Measurements from ENCODE around the gene LMNB1. TPM values are rescaled to one million over a fixed set of nuclear protein-coding genes. Genes with fewer than 3 reads are reported as not detected.

LMNB1 gene
- total and polyA plus RNA-seq, 7 donors: 1.5 to 53.5 (median 9.0) TPM

GRCh38 chr5:126864042-126864688 lies 87.2 kb downstream of the LMNB1 start:
- Histone ChIP-seq H3K9me3 (no peaks in the 10 kb centered on the region), H3K27me3 (peaks cover 0 to 6% (median 0%) of the 10 kb centered on the region in 3 donors), H3K4me1 (peaks cover 0 to 8% (median 7%) of the 10 kb centered on the region in 4 donors), H3K36me3 (no peaks in the 10 kb centered on the region), H3K4me3 (no peak overlapping the region), H3K27ac (no peak overlapping the region)
- 95 to 96% methylated on average over 22 of the region's 22 CpGs for WGBS, 2 donors
- no peak for DNase-seq
- intact Hi-C loops (cut with DNase I): no loop called here
- TF ChIP-seq POLR2AphosphoS5 (IDR thresholded peaks at IDR 0.05) (no peak), CTCF (IDR thresholded peaks at IDR 0.05) (no peak), POLR2A (IDR thresholded peaks at IDR 0.05) (no peak)

GRCh38 chr5:126865299-126865698 lies 88.4 kb downstream of the LMNB1 start:
- no peaks in the 10 kb centered on the region for H3K36me3 ChIP-seq
- DNase-seq: no peak
- intact Hi-C loops (cut with DNase I): no loop called here
- H3K4me3 ChIP-seq: no peak overlapping the region
- peaks cover 0 to 11% (median 9%) of the 10 kb centered on the region in 4 donors for H3K4me1 ChIP-seq
- H3K9me3 ChIP-seq: no peaks in the 10 kb centered on the region
- 75 to 87% methylated on average over 3 of the region's 3 CpGs for WGBS, 2 donors
- H3K27me3 ChIP-seq: peaks cover 0 to 6% (median 0%) of the 10 kb centered on the region in 3 donors
- H3K27ac ChIP-seq: no peak overlapping the region
- TF ChIP-seq POLR2AphosphoS5 (IDR thresholded peaks at IDR 0.05) (no peak), EP300 (IDR thresholded peaks at IDR 0.05) (no peak), POLR2A (IDR thresholded peaks at IDR 0.05) (no peak), CTCF (IDR thresholded peaks at IDR 0.05) (no peak)

GRCh38 chr5:126866851-126867636 lies 90.1 kb downstream of the LMNB1 start:
- Histone ChIP-seq H3K36me3 (no peaks in the 10 kb centered on the region), H3K9me3 (no peaks in the 10 kb centered on the region), H3K4me3 (no peak overlapping the region), H3K4me1 (peaks cover 0 to 11% (median 9%) of the 10 kb centered on the region in 4 donors), H3K27me3 (peaks cover 0 to 6% (median 0%) of the 10 kb centered on the region in 3 donors), H3K27ac (no peak overlapping the region)
- intact Hi-C loops (cut with DNase I): no loop called here
- WGBS, 2 donors: 89 to 90% methylated on average over 8 of the region's 8 CpGs
- no peak for DNase-seq
- no peak for TF ChIP-seq POLR2AphosphoS5 (IDR thresholded peaks at IDR 0.05)
- TF ChIP-seq POLR2A (IDR thresholded peaks at IDR 0.05): no peak
- no peak for TF ChIP-seq EP300 (IDR thresholded peaks at IDR 0.05)
- TF ChIP-seq CTCF (IDR thresholded peaks at IDR 0.05): no peak

- Histone ChIP-seq H3K27me3 (peaks cover 0 to 6% (median 0%) of the 10 kb centered on the region in 3 donors), H3K9me3 (no peaks in the 10 kb centered on the region), H3K4me3 (no peak overlapping the region), H3K27ac (no peak overlapping the region), H3K4me1 (peaks cover 0 to 11% (median 9%) of the 10 kb centered on the region in 4 donors), H3K36me3 (no peaks in the 10 kb centered on the region)
- intact Hi-C loops (cut with DNase I): no loop called here
- no peak for TF ChIP-seq POLR2AphosphoS5 (IDR thresholded peaks at IDR 0.05)
- TF ChIP-seq CTCF (IDR thresholded peaks at IDR 0.05): no peak
- TF ChIP-seq POLR2A (IDR thresholded peaks at IDR 0.05): no peak
- TF ChIP-seq EP300 (IDR thresholded peaks at IDR 0.05): no peak
- 69 to 84% methylated on average over 11 of the region's 11 CpGs for WGBS, 2 donors
- no peak for DNase-seq
Measured at GRCh38 chr5:126868338-126869004, 91.5 kb downstream of the LMNB1 start.
